Prostate gland (tissue), 2 donors: ENCODE results near the gene MON1B.
A peak's percentile ranks its signal among the peaks of the same experiment; 100 is the strongest.

Source experiments
- POLR2A ChIP-seq: fragments of 450-650 bp; IDR thresholded peaks from one replicate; pipeline ENCODE4 v1.6.1; 2016; ENCODE audit warnings: antibody characterized with exemption, mild to moderate bottlenecking
- POLR2AphosphoS5 ChIP-seq: sonication (generic); formaldehyde crosslinking; IDR thresholded peaks from one replicate; pipeline ENCODE4 v1.6.1; 2017; ENCODE audit warnings: antibody characterized with exemption
- TF ChIP-seq, protein P1 (sequence below), 4 experiments: fragments of 200-600 bp in 2 of 4; fragments of 450-650 bp in 2 of 4; sonication (generic) in 2 of 4; IDR thresholded peaks; 1 replicate in 3 of 4; 2 replicates in 1 of 4; pipeline ENCODE4 v1.5.1; 2016 to 2019; ENCODE audit warnings: antibody characterized with exemption in 4 of 4, mild to moderate bottlenecking in 2 of 4, moderate library complexity in 2 of 4

DNA sequence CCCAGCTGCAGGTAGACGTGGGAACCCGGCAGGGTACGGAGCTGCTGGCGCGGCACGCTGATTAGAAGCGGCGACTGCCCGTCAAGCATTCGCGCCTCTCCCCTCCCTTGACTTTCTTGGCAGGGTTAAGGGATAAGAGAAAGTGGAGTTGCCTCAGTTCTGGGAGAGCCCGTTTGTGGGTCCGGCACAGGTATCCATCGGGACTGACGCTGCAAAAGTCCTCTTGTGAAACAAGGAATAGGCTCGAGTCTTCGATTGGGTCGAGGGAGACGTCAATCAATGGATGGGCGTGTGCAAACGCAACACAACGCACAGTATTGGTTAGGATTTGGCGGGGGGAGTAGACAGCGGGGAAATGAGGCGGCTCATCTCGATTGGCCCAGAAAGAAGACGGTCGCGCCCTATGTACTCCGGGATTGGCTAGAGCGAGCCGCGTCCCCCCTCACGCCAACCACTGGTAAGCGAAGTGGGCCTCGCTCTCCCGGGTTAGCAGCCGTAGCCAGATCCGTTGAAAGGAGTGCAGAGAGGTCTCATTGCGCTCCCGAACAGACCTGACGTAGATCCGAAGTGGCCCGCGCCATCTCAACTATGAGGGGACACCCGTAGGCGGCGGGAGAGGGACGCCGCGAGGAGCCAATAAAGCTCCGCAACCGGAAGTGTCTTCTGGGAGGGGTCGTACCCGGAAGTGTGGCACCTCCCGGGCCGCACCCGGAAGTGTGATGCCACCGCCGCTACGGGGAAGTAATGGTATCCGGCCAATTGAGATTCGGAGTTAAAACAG lies at the start of gene MON1B:
- TF ChIP-seq, protein P1, sequence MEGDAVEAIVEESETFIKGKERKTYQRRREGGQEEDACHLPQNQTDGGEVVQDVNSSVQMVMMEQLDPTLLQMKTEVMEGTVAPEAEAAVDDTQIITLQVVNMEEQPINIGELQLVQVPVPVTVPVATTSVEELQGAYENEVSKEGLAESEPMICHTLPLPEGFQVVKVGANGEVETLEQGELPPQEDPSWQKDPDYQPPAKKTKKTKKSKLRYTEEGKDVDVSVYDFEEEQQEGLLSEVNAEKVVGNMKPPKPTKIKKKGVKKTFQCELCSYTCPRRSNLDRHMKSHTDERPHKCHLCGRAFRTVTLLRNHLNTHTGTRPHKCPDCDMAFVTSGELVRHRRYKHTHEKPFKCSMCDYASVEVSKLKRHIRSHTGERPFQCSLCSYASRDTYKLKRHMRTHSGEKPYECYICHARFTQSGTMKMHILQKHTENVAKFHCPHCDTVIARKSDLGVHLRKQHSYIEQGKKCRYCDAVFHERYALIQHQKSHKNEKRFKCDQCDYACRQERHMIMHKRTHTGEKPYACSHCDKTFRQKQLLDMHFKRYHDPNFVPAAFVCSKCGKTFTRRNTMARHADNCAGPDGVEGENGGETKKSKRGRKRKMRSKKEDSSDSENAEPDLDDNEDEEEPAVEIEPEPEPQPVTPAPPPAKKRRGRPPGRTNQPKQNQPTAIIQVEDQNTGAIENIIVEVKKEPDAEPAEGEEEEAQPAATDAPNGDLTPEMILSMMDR (IDR thresholded peaks at IDR 0.05): peak in 1 of 4 experiments; percentile 31
- TF ChIP-seq POLR2A: peak; percentile 91
- peak; percentile 97 for TF ChIP-seq POLR2AphosphoS5
